GM10847 (cell line): Measurements from ENCODE around the gene FAM110C.

Experiments
- POLR2A ChIP-seq: IDR thresholded peaks from 2 replicates; pipeline ENCODE4 v1.6.1; 2011; ENCODE audit not compliant: insufficient read length; ENCODE audit errors: extremely low read depth

The FAM110C gene

GRCh38 chr2:51613-52012 lies 5.3 kb upstream of the FAM110C start:
- TF ChIP-seq POLR2A, result no peak

GRCh38 chr2:47737-48136 lies 1.4 kb upstream of the FAM110C start:
- TF ChIP-seq POLR2A, result no peak

- TF ChIP-seq POLR2A, result no peak
Observed at GRCh38 chr2:47346-47725, 1.0 kb upstream of the FAM110C start.

GRCh38 chr2:46131-46470 lies 204 bp downstream of the FAM110C start:
- no peak for TF ChIP-seq POLR2A

GRCh38 chr2:45342-46130 lies 769 bp downstream of the FAM110C start:
- TF ChIP-seq POLR2A, result no peak

- TF ChIP-seq POLR2A, result no peak
Observed at GRCh38 chr2:44748-45341, 1.5 kb downstream of the FAM110C start.

- no peak for TF ChIP-seq POLR2A
Observed at GRCh38 chr2:42788-43187, 3.5 kb downstream of the FAM110C start.

- no peak for TF ChIP-seq POLR2A
Observed at GRCh38 chr2:40465-40864, 5.8 kb downstream of the FAM110C start.

- TF ChIP-seq POLR2A, result no peak
Observed at GRCh38 chr2:38155-38554, 8.2 kb downstream of the FAM110C start.

GRCh38 chr2:36318-36717 lies 10.0 kb downstream of the FAM110C start:
- no peak for TF ChIP-seq POLR2A

GRCh38 chr2:35852-36251 lies 10.5 kb downstream of the FAM110C start:
- no peak for TF ChIP-seq POLR2A

GRCh38 chr2:33620-34019 lies 12.7 kb downstream of the FAM110C start:
- no peak for TF ChIP-seq POLR2A

GRCh38 chr2:32068-32467 lies 14.2 kb downstream of the FAM110C start:
- no peak for TF ChIP-seq POLR2A

- no peak for TF ChIP-seq POLR2A
Observed at GRCh38 chr2:29253-29652, 17.1 kb downstream of the FAM110C start.

- no peak for TF ChIP-seq POLR2A
Observed at GRCh38 chr2:28406-28975, 17.8 kb downstream of the FAM110C start.

GRCh38 chr2:26891-27290 lies 19.4 kb downstream of the FAM110C start:
- no peak for TF ChIP-seq POLR2A

- TF ChIP-seq POLR2A, result no peak
Observed at GRCh38 chr2:25543-25942, 20.8 kb downstream of the FAM110C start.
